Ectodermal cell (in vitro differentiated cells): ENCODE data around the gene HSPA9.
A peak's percentile ranks its signal among the peaks of the same experiment; 100 is the strongest.

ENCODE experiments used
- H3K27ac ChIP-seq: 2 replicates; pipeline ENCODE4 v1.7.0; 2013; ENCODE audit warnings: mild to moderate bottlenecking, low read depth, low read length; ENCODE audit not compliant: insufficient read depth, poor library complexity, severe bottlenecking
- H3K27me3 ChIP-seq: 2 replicates; pipeline ENCODE4 v1.7.0; 2013; ENCODE audit warnings: mild to moderate bottlenecking, low read length; ENCODE audit not compliant: insufficient read depth, control insufficient read depth, poor library complexity, severe bottlenecking
- H3K36me3 ChIP-seq: one replicate; pipeline ENCODE4 v1.7.0; 2013; ENCODE audit warnings: low read length; ENCODE audit not compliant: control insufficient read depth, insufficient read depth
- H3K4me1 ChIP-seq: one replicate; pipeline ENCODE4 v1.7.0; 2013; ENCODE audit warnings: low read length; ENCODE audit not compliant: control insufficient read depth, insufficient read depth
- H3K4me3 ChIP-seq: 2 replicates; pipeline ENCODE4 v1.7.0; 2013; ENCODE audit warnings: low read depth, low read length, control low read depth; ENCODE audit not compliant: insufficient read depth
- H3K9me3 ChIP-seq: 2 replicates; pipeline ENCODE4 v1.7.0; 2013; ENCODE audit warnings: mild to moderate bottlenecking, low read length, moderate library complexity; ENCODE audit not compliant: control insufficient read depth
- WGBS, 2 experiments: methylation state at CpG; one replicate each; pipeline ENCODE4 v1.1.7; 2013; ENCODE audit warnings: missing lambda C conversion rate in 2 of 2; 5-methylcytosine and 5-hydroxymethylcytosine counted together

HSPA9 gene

GRCh38 chr5:138533973-138534941 is 40.9 kb downstream of the HSPA9 start:
- no peaks in the 10 kb centered on the region for H3K4me1 ChIP-seq
- H3K27me3 ChIP-seq, result no peaks in the 10 kb centered on the region
- WGBS, 2 experiments, result 96 to 99% methylated on average over 5 of the region's 5 CpGs
- no peak overlapping the region for H3K4me3 ChIP-seq
- H3K36me3 ChIP-seq, result no peaks in the 10 kb centered on the region
- H3K9me3 ChIP-seq, result no peaks in the 10 kb centered on the region
- H3K27ac ChIP-seq, result no peak overlapping the region

GRCh38 chr5:138529812-138530211 is 45.4 kb downstream of the HSPA9 start:
- WGBS, 2 experiments, result 92 to 98% methylated on average over 8 of the region's 8 CpGs
- H3K4me1 ChIP-seq, result no peaks in the 10 kb centered on the region
- H3K4me3 ChIP-seq, result no peak overlapping the region
- no peak overlapping the region for H3K27ac ChIP-seq
- no peaks in the 10 kb centered on the region for H3K9me3 ChIP-seq
- no peaks in the 10 kb centered on the region for H3K36me3 ChIP-seq
- no peaks in the 10 kb centered on the region for H3K27me3 ChIP-seq

GRCh38 chr5:138528744-138529469 is 46.3 kb downstream of the HSPA9 start:
- H3K27ac ChIP-seq, result no peak overlapping the region
- 88 to 91% methylated on average over 7 of the region's 7 CpGs for WGBS, 2 experiments
- no peaks in the 10 kb centered on the region for H3K36me3 ChIP-seq

GRCh38 chr5:138528208-138528607 is 47.0 kb downstream of the HSPA9 start:
- Histone ChIP-seq H3K27me3 (no peaks in the 10 kb centered on the region), H3K36me3 (no peaks in the 10 kb centered on the region), H3K4me1 (no peaks in the 10 kb centered on the region), H3K27ac (no peak overlapping the region), H3K4me3 (no peak overlapping the region), H3K9me3 (no peaks in the 10 kb centered on the region)
- WGBS, 2 experiments, result 94% methylated on average over 1 of the region's 1 CpG

More at GRCh38 chr5:138528744-138529469, 46.3 kb downstream of the HSPA9 start:
- H3K4me3 ChIP-seq, result no peak overlapping the region
- H3K4me1 ChIP-seq, result no peaks in the 10 kb centered on the region
- H3K9me3 ChIP-seq, result no peaks in the 10 kb centered on the region
- no peaks in the 10 kb centered on the region for H3K27me3 ChIP-seq

- Histone ChIP-seq H3K9me3 (no peaks in the 10 kb centered on the region), H3K36me3 (no peaks in the 10 kb centered on the region), H3K4me3 (no peak overlapping the region), H3K27me3 (no peaks in the 10 kb centered on the region), H3K27ac (no peak overlapping the region), H3K4me1 (no peaks in the 10 kb centered on the region)
- 95 to 97% methylated on average over 1 of the region's 1 CpG for WGBS, 2 experiments
These were observed 48.0 kb downstream of the HSPA9 start for GRCh38 chr5:138527170-138527569.

GRCh38 chr5:138523406-138523805 is 51.8 kb downstream of the HSPA9 start:
- Histone ChIP-seq H3K36me3 (no peaks in the 10 kb centered on the region), H3K4me1 (no peaks in the 10 kb centered on the region), H3K9me3 (no peaks in the 10 kb centered on the region), H3K27me3 (no peaks in the 10 kb centered on the region), H3K27ac (peak overlapping the region; percentile 81), H3K4me3 (no peak overlapping the region)
- WGBS, 2 experiments, result 83 to 84% methylated on average over 5 of the region's 5 CpGs

GRCh38 chr5:138520971-138521370 is 54.2 kb downstream of the HSPA9 start:
- 92 to 94% methylated on average over 1 of the region's 1 CpG for WGBS, 2 experiments
- Histone ChIP-seq H3K9me3 (no peaks in the 10 kb centered on the region), H3K36me3 (peaks cover 17% of the 10 kb centered on the region), H3K4me3 (no peak overlapping the region), H3K27me3 (no peaks in the 10 kb centered on the region), H3K4me1 (no peaks in the 10 kb centered on the region), H3K27ac (no peak overlapping the region)

- 98 to 99% methylated on average over 4 of the region's 4 CpGs for WGBS, 2 experiments
- H3K4me1 ChIP-seq, result no peaks in the 10 kb centered on the region
- peaks cover 46% of the 10 kb centered on the region for H3K36me3 ChIP-seq
- H3K9me3 ChIP-seq, result no peaks in the 10 kb centered on the region
- no peak overlapping the region for H3K27ac ChIP-seq
- H3K27me3 ChIP-seq, result no peaks in the 10 kb centered on the region
- H3K4me3 ChIP-seq, result no peak overlapping the region
These were observed 57.8 kb downstream of the HSPA9 start for GRCh38 chr5:138517437-138517836.

GRCh38 chr5:138515556-138516245 is 59.5 kb downstream of the HSPA9 start:
- no peaks in the 10 kb centered on the region for H3K4me1 ChIP-seq
- no peak overlapping the region for H3K27ac ChIP-seq
- H3K4me3 ChIP-seq, result no peak overlapping the region
- WGBS, 2 experiments, result 98 to 100% methylated on average over 3 of the region's 3 CpGs
- no peaks in the 10 kb centered on the region for H3K9me3 ChIP-seq
- H3K36me3 ChIP-seq, result peaks cover 54% of the 10 kb centered on the region
- no peaks in the 10 kb centered on the region for H3K27me3 ChIP-seq

- Histone ChIP-seq H3K9me3 (no peaks in the 10 kb centered on the region), H3K27ac (no peak overlapping the region), H3K4me1 (no peaks in the 10 kb centered on the region), H3K27me3 (no peaks in the 10 kb centered on the region), H3K4me3 (no peak overlapping the region), H3K36me3 (peaks cover 59% of the 10 kb centered on the region)
- WGBS, 2 experiments, result 96 to 100% methylated on average over 1 of the region's 1 CpG
These were observed 61.2 kb downstream of the HSPA9 start for GRCh38 chr5:138514021-138514420.
